Activated CD4-positive, alpha-beta memory T cell treated with anti-CD3 and anti-CD28 coated beads for 36 hours (primary cell): Measurements from ENCODE around the gene NFIA. TPM values are rescaled to one million over a fixed set of nuclear protein-coding genes. Genes with fewer than 3 reads are reported as not detected.

Experiments
- CTCF ChIA-PET: fragments of 350-600 bp; sonication (Branson Sonifier 250); formaldehyde crosslinking; loops from one replicate; lab custom pipeline; 2021; ENCODE audit warnings: antibody characterized with exemption, inconsistent platforms; lab: Charles Lee
- POLR2A ChIA-PET: fragments of 350-600 bp; sonication (Branson Sonifier 250); formaldehyde crosslinking; loops from one replicate; lab custom pipeline; 2021; ENCODE audit warnings: antibody characterized with exemption; lab: Charles Lee
- DNase-seq: peaks from one replicate; pipeline ENCODE4 v3.0.0-alpha.2; 2020
- H3K27ac Mint-ChIP-seq: one replicate; pipeline ENCODE4 v1.8.0; 2021; ENCODE audit warnings: mixed read lengths
- H3K27me3 Mint-ChIP-seq: one replicate; pipeline ENCODE4 v1.8.0; 2021; ENCODE audit warnings: mixed read lengths
- H3K36me3 Mint-ChIP-seq: one replicate; pipeline ENCODE4 v1.8.0; 2021; ENCODE audit warnings: mixed read lengths
- H3K4me1 Mint-ChIP-seq: one replicate; pipeline ENCODE4 v1.8.0; 2021; ENCODE audit warnings: low read depth, mixed read lengths
- H3K4me3 Mint-ChIP-seq: one replicate; pipeline ENCODE4 v1.8.0; 2021; ENCODE audit warnings: mild to moderate bottlenecking, mixed read lengths
- H3K9me3 Mint-ChIP-seq: one replicate; pipeline ENCODE4 v1.8.0; 2021; ENCODE audit warnings: mixed read lengths
- intact Hi-C: fragments of 100-400 bp; cut with micrococcal nuclease; formaldehyde crosslinking; loops from one replicate; pipeline ENCODE4 v1.15.1; 2023
- total RNA-seq, 2 experiments: library from RNA; stranded (reverse); gene quantifications; one replicate each; pipeline ENCODE4 v1.2.3, GENCODE V29; 2021

NFIA gene
- total RNA-seq, 2 experiments from 2014 or later = 5.3 to 7.1 TPM

DNA sequence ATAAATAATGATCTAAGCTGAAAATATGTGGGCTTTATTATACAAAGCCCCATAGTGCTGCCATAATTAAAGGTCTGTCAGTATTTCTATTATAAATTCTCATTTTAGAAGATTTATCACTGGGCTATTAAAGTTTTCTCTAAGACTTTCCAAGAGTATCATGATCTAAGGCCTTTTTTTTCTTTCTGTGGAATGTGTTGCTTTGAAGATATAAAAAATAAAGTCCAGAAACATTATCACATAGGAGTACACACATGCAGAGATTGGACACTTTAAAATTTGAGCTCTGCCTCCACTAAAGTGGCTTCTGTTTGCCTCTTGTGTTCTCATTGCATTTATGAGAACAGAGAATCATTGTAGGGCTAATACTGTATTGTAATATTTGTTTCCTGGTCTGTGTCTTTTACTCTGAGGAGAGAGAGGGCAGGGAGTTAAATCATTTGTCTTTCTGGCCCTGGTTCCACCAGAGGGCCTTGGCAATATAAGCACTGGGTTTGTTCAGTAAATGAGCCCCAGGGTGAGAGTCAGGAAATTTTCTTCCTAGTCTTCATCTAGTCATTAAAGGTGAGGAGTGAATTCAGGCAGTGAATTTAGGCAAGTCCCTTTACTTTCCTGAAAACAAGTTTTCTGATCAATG lies 70.2 kb downstream of the NFIA start:
- H3K9me3 Mint-ChIP-seq = no peaks in the 10 kb centered on the region
- no peak overlapping the region for H3K4me3 Mint-ChIP-seq
- H3K27me3 Mint-ChIP-seq = no peaks in the 10 kb centered on the region
- ChIA-PET CTCF (no interaction called here), POLR2A (no interaction called here)
- intact Hi-C loops = no loop called here
- H3K4me1 Mint-ChIP-seq = peaks cover 8% of the 10 kb centered on the region
- no peak overlapping the region for H3K27ac Mint-ChIP-seq
- no peak for DNase-seq
- no peaks in the 10 kb centered on the region for H3K36me3 Mint-ChIP-seq

DNA sequence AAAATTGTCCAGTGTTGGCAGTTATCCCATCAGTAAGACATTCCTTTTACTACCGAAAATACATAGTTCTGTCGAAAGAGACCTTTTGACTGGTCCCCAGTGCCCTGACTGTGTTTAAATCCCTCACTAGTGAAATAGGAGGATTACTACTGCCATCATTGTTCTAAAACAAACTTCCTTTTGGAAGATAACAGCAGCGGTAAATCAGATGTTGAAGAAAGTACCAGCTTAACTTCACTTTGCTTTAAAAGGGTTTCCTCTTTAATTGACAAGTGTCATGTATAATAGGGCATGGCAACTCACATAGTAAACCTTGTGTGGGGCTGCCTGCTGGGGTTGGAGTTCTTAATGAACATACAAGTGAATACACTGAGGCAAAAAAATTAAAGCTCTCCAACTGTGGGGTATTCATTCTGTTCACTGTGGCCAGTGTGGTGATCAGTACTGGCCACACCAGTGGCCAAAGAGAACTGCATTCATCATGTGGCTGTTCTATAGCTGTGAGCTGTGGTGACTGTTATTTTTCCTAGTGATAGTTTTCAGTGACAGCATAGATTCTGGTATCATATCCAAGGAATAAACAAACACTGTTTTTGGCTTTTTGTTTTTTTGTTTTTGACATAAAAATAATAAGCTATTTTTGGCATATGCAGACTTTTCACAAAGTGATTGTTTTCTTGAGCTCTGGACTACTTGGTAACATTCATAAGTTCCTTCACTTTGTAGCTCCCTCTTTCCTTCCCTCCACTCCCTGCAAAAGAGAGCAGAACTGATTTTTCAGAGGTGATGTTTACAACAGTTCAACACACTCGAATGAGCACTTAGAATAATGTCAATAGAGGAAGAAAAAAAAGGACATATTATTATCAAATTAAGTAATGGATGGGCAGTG lies 74.5 kb downstream of the NFIA start:
- no peaks in the 10 kb centered on the region for H3K27me3 Mint-ChIP-seq
- H3K27ac Mint-ChIP-seq = no peak overlapping the region
- intact Hi-C loops = loop anchor here (5.0 kb wide), 1 partner anchor 105 kb away; no protein-coding TSS in a partner anchor
- no peaks in the 10 kb centered on the region for H3K9me3 Mint-ChIP-seq
- DNase-seq = no peak
- peaks cover 24% of the 10 kb centered on the region for H3K4me1 Mint-ChIP-seq
- CTCF ChIA-PET = interaction anchor here (4.4 kb wide), 1 partner anchor 107 kb away, joined by 18 read pairs; no protein-coding TSS in a partner anchor
- no peak overlapping the region for H3K4me3 Mint-ChIP-seq
- H3K36me3 Mint-ChIP-seq = peaks cover 5% of the 10 kb centered on the region
- POLR2A ChIA-PET = interaction anchor here (0.6 to 0.8 kb wide), 3 partner anchors 11 to 162 kb away, joined by 3 read pairs; no protein-coding TSS in a partner anchor

DNA sequence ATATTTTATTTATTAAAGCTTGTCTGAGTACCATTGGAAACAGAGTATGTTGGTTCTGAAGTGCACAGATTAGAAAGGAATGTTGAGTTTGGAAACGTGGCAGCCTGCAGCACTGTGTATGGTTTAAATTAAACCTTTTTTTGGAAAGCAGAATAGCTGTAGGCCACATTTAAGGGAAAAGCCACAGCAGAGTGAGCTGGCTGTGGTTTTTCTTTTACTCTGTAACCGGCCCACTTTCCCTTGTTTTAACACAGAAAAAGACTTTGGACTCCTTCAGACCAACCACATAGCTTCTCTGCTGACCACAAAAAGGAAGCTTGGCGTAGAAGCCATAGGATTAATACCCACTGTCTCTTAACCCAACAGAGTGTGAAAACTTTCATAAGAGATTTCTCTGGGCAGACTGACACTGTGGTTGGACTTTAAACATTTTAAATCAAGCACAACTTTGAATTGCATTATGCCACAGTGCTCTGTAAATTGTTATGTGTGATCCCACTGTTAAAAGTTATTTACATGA lies 75.2 kb downstream of the NFIA start:
- Mint-ChIP-seq H3K9me3 (no peaks in the 10 kb centered on the region), H3K27me3 (no peaks in the 10 kb centered on the region), H3K4me3 (no peak overlapping the region), H3K27ac (no peak overlapping the region), H3K4me1 (peaks cover 24% of the 10 kb centered on the region), H3K36me3 (peaks cover 5% of the 10 kb centered on the region)
- CTCF ChIA-PET = interaction anchor here (0.7 to 4.4 kb wide), 2 partner anchors 16 to 107 kb away, joined by 3 to 18 read pairs; no protein-coding TSS in a partner anchor
- intact Hi-C loops = loop anchor here (5.0 kb wide), 1 partner anchor 105 kb away; no protein-coding TSS in a partner anchor
- POLR2A ChIA-PET = interaction anchor here (0.6 to 0.8 kb wide), 3 partner anchors 10 to 161 kb away, joined by 3 read pairs; no protein-coding TSS in a partner anchor
- no peak for DNase-seq

DNA sequence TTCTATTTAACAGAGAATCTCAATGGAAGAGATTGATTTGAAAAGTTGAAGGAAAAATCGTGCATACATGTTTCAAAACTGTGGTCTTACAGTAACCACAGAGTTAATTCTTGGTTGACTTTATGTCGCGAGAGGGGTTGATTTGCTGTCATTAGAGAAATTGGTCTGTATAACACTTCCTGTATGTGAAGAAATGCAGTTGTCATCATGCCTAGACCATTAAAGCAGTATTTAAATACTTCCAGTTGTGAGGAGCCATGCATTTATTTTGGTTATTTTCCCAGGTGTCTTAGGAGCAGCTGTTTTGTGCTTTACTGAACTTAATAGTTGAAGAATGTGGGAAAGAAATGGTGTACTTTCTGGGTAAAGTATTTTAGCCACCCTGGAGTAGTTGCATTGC lies 76.2 kb downstream of the NFIA start:
- intact Hi-C loops = loop anchor here (5.0 kb wide), 1 partner anchor 106 kb away; no protein-coding TSS in a partner anchor
- Mint-ChIP-seq H3K27ac (no peak overlapping the region), H3K4me1 (peaks cover 24% of the 10 kb centered on the region), H3K4me3 (no peak overlapping the region), H3K27me3 (no peaks in the 10 kb centered on the region), H3K9me3 (no peaks in the 10 kb centered on the region), H3K36me3 (peaks cover 5% of the 10 kb centered on the region)
- DNase-seq = no peak
- CTCF ChIA-PET = interaction anchor here (4.4 kb wide), 1 partner anchor 108 kb away, joined by 18 read pairs; no protein-coding TSS in a partner anchor
- POLR2A ChIA-PET = no interaction called here

DNA sequence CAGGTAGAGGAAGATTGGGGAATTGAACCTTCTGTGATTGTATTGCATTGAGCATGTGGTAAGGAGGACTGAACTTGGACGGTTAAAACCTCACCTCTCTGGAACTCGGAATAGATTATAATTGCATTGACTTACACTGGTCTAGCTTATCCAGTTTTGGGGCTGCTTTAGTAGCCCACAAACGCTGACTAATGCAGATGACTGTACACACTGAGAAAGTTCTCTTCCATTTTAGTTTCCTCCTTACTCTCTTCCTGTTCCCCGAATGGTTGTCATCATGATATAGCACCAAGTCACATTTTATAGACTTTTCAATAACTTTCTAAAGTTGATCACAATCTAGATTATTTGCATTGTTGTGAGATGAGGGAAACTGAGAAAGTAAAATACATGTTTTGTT lies 78.2 kb downstream of the NFIA start:
- no peak for DNase-seq
- Mint-ChIP-seq H3K36me3 (peaks cover 5% of the 10 kb centered on the region), H3K4me3 (no peak overlapping the region), H3K27me3 (peaks cover 1% of the 10 kb centered on the region), H3K9me3 (no peaks in the 10 kb centered on the region), H3K27ac (no peak overlapping the region), H3K4me1 (peaks cover 24% of the 10 kb centered on the region)
- ChIA-PET CTCF (no interaction called here), POLR2A (no interaction called here)
- intact Hi-C loops = no loop called here

DNA sequence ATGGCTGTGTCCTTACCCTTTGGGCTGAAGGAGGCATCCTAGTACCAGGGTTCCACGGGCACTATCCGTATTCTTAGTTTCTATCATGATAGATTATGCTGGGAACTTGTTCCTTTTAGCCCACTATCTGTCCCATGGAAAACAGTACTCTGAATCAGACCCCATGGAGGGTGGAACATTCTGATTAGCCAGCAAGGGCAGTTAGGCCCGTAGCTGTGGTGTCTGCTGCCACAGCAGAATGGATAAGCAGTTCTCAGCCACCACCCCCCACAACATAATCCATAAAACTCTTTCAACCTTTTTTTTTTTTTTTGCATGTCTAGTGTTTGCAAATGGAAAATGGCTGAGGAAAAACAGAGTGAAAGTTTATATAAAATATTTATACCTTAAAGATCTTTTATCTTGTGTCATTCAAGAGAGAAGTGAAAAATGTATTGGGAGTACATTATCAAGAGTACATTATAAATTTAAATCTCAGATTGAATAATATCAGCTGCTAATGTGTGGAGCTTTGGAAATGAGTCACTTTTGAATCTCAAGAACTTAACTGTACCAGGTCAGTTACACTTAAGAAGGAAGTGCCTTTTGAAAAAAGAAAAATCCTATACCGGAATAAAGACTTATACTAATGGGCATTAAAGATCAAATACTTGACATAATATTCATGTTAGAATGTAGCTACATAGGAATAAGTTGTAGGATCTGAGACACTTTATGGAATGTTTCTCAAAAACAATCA lies 80.3 kb downstream of the NFIA start:
- DNase-seq = no peak
- Mint-ChIP-seq H3K4me1 (peaks cover 15% of the 10 kb centered on the region), H3K4me3 (no peak overlapping the region), H3K9me3 (no peaks in the 10 kb centered on the region), H3K27ac (no peak overlapping the region), H3K27me3 (peaks cover 1% of the 10 kb centered on the region), H3K36me3 (peaks cover 5% of the 10 kb centered on the region)
- intact Hi-C loops = no loop called here
- ChIA-PET POLR2A (interaction anchor here (0.5 to 0.7 kb wide), 3 partner anchors 36 to 69 kb away, joined by 3 to 5 read pairs (median 4); no protein-coding TSS in a partner anchor), CTCF (no interaction called here)

DNA sequence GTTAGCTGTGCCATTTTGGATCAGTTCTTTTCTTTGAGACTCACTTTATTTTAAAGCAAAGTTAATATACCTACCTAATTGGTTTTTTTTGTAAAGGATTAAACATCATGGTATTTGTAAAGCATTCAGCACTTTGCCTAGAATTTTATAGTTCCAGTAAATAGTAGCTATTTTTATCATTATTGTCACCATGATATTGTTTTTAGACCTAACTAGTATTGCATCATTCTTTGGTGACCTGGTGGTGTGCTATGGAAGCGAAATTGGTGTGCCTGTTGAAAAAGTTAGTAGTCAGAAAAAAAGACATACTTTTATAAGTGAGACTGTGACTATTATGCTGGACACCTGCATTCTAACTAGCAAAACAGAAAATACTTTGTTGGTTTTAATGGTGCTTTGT lies 81.0 kb downstream of the NFIA start:
- no peaks in the 10 kb centered on the region for H3K9me3 Mint-ChIP-seq
- no peak for DNase-seq
- peaks cover 1% of the 10 kb centered on the region for H3K27me3 Mint-ChIP-seq
- no peak overlapping the region for H3K4me3 Mint-ChIP-seq
- intact Hi-C loops = no loop called here
- H3K4me1 Mint-ChIP-seq = peaks cover 10% of the 10 kb centered on the region
- peaks cover 5% of the 10 kb centered on the region for H3K36me3 Mint-ChIP-seq
- ChIA-PET CTCF (no interaction called here), POLR2A (interaction anchor here (0.5 to 0.7 kb wide), 2 partner anchors 36 to 48 kb away, joined by 4 to 5 read pairs; no protein-coding TSS in a partner anchor)
- H3K27ac Mint-ChIP-seq = no peak overlapping the region

DNA sequence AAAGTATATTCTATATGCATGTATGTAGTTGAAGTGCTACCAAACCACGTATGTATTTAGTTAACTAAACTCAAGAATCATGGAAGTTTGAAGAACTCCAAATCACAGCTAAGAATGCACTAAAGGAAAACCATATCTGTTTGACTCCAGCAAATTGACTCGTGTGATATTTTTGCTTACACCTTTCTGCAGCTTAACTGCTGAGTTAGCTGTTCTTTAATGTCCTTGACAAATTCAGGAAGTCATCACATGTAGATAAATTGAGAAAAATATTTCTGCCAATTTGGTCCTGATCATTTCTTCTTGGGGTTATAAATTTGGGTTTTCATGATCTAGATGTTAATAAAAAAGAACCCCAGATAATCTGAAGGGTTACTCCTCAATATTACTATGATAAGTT lies 83.0 kb downstream of the NFIA start:
- intact Hi-C loops = no loop called here
- H3K9me3 Mint-ChIP-seq = no peaks in the 10 kb centered on the region
- ChIA-PET POLR2A (interaction anchor here (0.6 kb wide), 1 partner anchor 87 kb away, joined by 3 read pairs; no protein-coding TSS in a partner anchor), CTCF (no interaction called here)
- H3K27me3 Mint-ChIP-seq = peaks cover 1% of the 10 kb centered on the region
- H3K4me1 Mint-ChIP-seq = peaks cover 3% of the 10 kb centered on the region
- no peak for DNase-seq
- peaks cover 4% of the 10 kb centered on the region for H3K36me3 Mint-ChIP-seq
- H3K27ac Mint-ChIP-seq = no peak overlapping the region
- H3K4me3 Mint-ChIP-seq = no peak overlapping the region

DNA sequence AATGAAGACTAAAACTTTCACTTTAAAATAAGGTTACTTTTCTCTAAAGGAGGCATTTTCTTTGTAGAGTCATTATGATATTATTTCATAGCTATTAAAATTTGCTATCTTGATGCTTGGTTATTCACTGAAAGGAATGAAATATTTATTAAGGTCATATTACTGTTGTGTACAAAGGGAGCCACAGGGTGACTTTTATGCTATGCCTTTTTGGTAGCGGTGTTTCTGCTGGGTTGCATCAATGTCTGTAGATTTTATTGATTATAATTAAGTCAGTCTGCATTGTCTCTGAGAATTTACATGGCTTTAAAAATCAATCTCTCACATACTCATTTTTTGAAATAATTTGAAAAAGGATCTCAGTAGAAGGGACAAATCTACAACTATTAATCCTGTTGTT lies 84.9 kb downstream of the NFIA start:
- H3K4me1 Mint-ChIP-seq = no peaks in the 10 kb centered on the region
- H3K4me3 Mint-ChIP-seq = no peak overlapping the region
- H3K27me3 Mint-ChIP-seq = peaks cover 1% of the 10 kb centered on the region
- ChIA-PET POLR2A (no interaction called here), CTCF (interaction anchor here (0.6 kb wide), 1 partner anchor 117 kb away, joined by 4 read pairs; no protein-coding TSS in a partner anchor)
- no peaks in the 10 kb centered on the region for H3K36me3 Mint-ChIP-seq
- H3K27ac Mint-ChIP-seq = no peak overlapping the region
- H3K9me3 Mint-ChIP-seq = no peaks in the 10 kb centered on the region
- intact Hi-C loops = no loop called here
- DNase-seq = no peak

DNA sequence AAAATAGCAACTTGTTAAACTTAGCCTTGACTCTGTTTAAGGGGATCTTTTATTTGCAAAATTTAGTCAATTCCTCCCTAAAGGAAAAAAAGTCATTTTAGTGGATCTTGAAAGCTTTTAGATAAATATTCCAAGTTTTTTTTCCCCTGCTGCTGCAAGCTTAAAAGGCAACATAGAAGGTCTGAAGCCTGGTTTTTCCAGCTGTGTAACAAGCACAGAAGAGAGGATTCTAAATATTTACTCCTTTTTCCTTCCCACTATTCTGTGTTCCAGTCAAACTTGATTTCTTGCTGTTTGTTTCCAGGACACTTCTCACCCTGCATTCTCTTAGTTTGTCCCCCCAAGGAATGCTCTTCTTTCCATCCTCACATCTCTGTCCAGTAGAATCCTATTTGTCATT lies 86.7 kb downstream of the NFIA start:
- Mint-ChIP-seq H3K36me3 (no peaks in the 10 kb centered on the region), H3K4me3 (no peak overlapping the region), H3K9me3 (no peaks in the 10 kb centered on the region), H3K27me3 (peaks cover 1% of the 10 kb centered on the region), H3K4me1 (no peaks in the 10 kb centered on the region), H3K27ac (no peak overlapping the region)
- CTCF ChIA-PET = no interaction called here
- no peak for DNase-seq
- POLR2A ChIA-PET = no interaction called here
- intact Hi-C loops = no loop called here

DNA sequence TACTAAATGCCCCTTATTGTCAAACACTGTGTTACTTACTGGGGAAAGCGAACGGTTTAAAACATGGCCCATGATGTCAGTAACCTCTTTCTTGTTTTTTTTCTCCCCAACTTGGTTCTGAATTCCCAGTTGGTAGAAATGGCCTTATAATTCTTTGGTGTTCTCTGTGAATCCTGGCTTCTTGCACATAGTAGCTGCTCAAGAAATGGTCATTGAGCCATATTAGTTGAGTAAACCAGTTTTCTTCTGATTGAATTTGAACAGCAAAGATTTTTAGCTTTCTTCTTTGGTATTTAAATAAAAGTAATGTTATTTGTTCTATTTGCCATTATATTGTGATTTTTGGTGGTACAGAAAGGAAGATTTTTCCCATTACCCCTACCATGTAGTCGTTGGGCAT lies 87.3 kb downstream of the NFIA start:
- intact Hi-C loops = no loop called here
- Mint-ChIP-seq H3K27me3 (no peaks in the 10 kb centered on the region), H3K36me3 (no peaks in the 10 kb centered on the region), H3K4me3 (no peak overlapping the region), H3K27ac (no peak overlapping the region), H3K4me1 (no peaks in the 10 kb centered on the region), H3K9me3 (no peaks in the 10 kb centered on the region)
- POLR2A ChIA-PET = no interaction called here
- CTCF ChIA-PET = no interaction called here
- no peak for DNase-seq
